ENCODE data around the gene MBP. TPM values are rescaled to one million over a fixed set of nuclear protein-coding genes. Genes with fewer than 3 reads are reported as not detected.

Gene MBP
- total RNA-seq, 2 experiments from 2014 or later: 75.4 to 79.2 TPM

DNA sequence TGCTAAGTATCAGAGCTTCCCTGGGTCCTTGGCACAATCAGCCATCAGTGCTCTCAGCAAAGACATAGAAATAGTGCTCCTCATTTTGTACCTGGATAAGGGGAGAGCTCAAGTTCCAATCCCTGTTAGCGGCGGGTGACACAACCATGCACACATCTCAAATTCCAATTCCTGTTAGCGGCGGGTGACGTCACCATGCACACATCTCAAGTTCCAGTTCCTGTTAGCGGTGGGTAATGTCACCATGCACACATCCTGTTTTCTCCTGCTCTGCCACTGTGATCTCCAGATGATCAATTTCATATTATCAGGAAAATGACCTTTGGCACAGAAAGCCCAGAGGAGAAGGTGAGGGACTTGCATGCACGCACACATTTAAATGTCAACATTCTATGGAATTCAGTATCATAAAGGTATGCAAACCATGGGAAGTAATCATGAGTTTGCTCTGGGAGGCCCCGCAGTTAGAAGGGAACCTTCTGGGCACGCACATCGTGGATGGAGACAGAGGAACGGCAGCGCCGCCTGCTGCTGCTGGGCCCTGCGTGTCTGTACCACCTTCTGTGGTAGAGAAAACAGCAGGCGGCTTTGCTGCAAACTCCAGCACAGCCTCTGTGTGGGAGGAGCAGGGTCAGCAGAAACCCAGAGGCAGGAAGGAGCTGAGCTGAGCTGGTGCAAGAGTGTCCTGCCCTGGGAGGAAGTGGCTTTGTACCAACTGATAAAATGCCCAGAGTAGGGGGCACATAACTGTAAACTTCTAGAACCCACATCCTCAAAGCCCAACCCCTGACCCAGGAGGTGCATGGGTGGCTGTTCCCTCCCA lies 77.8 kb downstream of the MBP start:
- peaks cover 69% of the 10 kb centered on the region for H3K4me1 Mint-ChIP-seq (ENCODE audit: low read depth)
- DNase-seq: peak; percentile 64 to 93 (median 78)
- no peaks in the 10 kb centered on the region for H3K9me3 ChIP-seq (ENCODE audit: control insufficient read depth in 1 of 2, insufficient read depth in 1 of 2, low read length in 2 of 2)
- peak overlapping the region; percentile 89 for H3K27ac Mint-ChIP-seq
- ATAC-seq (ENCODE audit: poor library complexity): peak; percentile 79
- peaks cover 81% of the 10 kb centered on the region for H3K4me1 ChIP-seq (ENCODE audit: insufficient read depth, low read length)
- H3K27ac ChIP-seq (ENCODE audit: low read depth in 1 of 2, low read length in 2 of 2): peak overlapping the region; percentile 90 to 92
- POLR2A ChIA-PET: interaction anchor here (0.5 to 4.2 kb wide), 24 partner anchors 8 to 333 kb away, joined by 3 to 24 read pairs (median 4); partner anchors contain the start of gene MBP
- H3K27me3 Mint-ChIP-seq: no peaks in the 10 kb centered on the region
- TF ChIP-seq, protein P1, sequence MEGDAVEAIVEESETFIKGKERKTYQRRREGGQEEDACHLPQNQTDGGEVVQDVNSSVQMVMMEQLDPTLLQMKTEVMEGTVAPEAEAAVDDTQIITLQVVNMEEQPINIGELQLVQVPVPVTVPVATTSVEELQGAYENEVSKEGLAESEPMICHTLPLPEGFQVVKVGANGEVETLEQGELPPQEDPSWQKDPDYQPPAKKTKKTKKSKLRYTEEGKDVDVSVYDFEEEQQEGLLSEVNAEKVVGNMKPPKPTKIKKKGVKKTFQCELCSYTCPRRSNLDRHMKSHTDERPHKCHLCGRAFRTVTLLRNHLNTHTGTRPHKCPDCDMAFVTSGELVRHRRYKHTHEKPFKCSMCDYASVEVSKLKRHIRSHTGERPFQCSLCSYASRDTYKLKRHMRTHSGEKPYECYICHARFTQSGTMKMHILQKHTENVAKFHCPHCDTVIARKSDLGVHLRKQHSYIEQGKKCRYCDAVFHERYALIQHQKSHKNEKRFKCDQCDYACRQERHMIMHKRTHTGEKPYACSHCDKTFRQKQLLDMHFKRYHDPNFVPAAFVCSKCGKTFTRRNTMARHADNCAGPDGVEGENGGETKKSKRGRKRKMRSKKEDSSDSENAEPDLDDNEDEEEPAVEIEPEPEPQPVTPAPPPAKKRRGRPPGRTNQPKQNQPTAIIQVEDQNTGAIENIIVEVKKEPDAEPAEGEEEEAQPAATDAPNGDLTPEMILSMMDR (IDR thresholded peaks at IDR 0.05): peak; percentile 79
- peaks cover 14% of the 10 kb centered on the region for H3K36me3 ChIP-seq (ENCODE audit: insufficient read depth, low read length)
- intact Hi-C loops (cut with DNase I, micrococcal nuclease): loop anchor here (1.0 to 10.0 kb wide), 6 partner anchors 8 to 230 kb away; partner anchors contain the start of gene ZNF236 (in 1 of the 2)
- peak overlapping the region; percentile 47 for H3K4me3 ChIP-seq (ENCODE audit: low read length)
- H3K9me3 Mint-ChIP-seq: no peaks in the 10 kb centered on the region
- H3K27me3 ChIP-seq (ENCODE audit: control insufficient read depth in 1 of 2, insufficient read depth in 2 of 2, low read length in 2 of 2): no peaks in the 10 kb centered on the region
- H3K4me3 Mint-ChIP-seq: peak overlapping the region; percentile 61
- H3K36me3 Mint-ChIP-seq (ENCODE audit: low read depth): peaks cover 9% of the 10 kb centered on the region
- CTCF ChIA-PET: interaction anchor here (0.6 to 3.5 kb wide), 10 partner anchors 8 to 92 kb away, joined by 3 to 15 read pairs (median 4); no protein-coding TSS in a partner anchor

DNA sequence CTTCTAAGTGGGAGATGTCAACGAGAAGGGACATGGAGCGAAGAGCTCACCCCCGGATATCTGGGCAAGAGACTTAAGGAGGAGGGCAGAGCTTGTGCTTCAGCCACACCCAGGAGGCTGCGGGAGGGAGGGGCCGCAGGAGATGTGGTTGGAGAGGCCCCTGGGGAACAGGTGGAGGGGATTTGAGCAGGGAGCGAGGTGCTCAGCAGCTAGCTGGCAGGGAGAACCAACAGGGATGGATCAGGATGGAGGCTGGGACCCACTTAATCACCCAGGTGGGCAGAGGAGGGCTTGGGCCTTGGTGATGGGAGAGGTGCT lies 78.3 kb downstream of the MBP start:
- TF ChIP-seq, protein P1 (IDR thresholded peaks at IDR 0.05): no peak
- no peaks in the 10 kb centered on the region for H3K27me3 ChIP-seq (ENCODE audit: control insufficient read depth in 1 of 2, insufficient read depth in 2 of 2, low read length in 2 of 2)
- Mint-ChIP-seq H3K27ac (peak overlapping the region; percentile 89), H3K4me1 (ENCODE audit: low read depth) (peaks cover 65% of the 10 kb centered on the region), H3K4me3 (peak overlapping the region; percentile 61), H3K9me3 (no peaks in the 10 kb centered on the region), H3K36me3 (ENCODE audit: low read depth) (peaks cover 5% of the 10 kb centered on the region), H3K27me3 (no peaks in the 10 kb centered on the region)
- ChIA-PET CTCF (interaction anchor here (0.6 to 3.5 kb wide), 7 partner anchors 8 to 92 kb away, joined by 3 to 15 read pairs (median 3); no protein-coding TSS in a partner anchor), POLR2A (interaction anchor here (0.6 to 4.2 kb wide), 15 partner anchors 8 to 155 kb away, joined by 3 to 24 read pairs (median 6); partner anchors contain the start of gene MBP)
- DNase-seq (peak in 7 of 14 experiments; percentile 18 to 58 (median 42)), ATAC-seq (ENCODE audit: poor library complexity) (peak; percentile 24)
- peaks cover 77% of the 10 kb centered on the region for H3K4me1 ChIP-seq (ENCODE audit: insufficient read depth, low read length)
- H3K4me3 ChIP-seq (ENCODE audit: low read length): peak overlapping the region; percentile 47
- peaks cover 14% of the 10 kb centered on the region for H3K36me3 ChIP-seq (ENCODE audit: insufficient read depth, low read length)
- H3K27ac ChIP-seq (ENCODE audit: low read depth in 1 of 2, low read length in 2 of 2): peak overlapping the region; percentile 90 to 92
- intact Hi-C loops (cut with DNase I, micrococcal nuclease): loop anchor here (1.0 to 10.0 kb wide), 3 partner anchors 15 to 229 kb away; partner anchors contain the start of gene ZNF236 (in 1 of the 2)
- H3K9me3 ChIP-seq (ENCODE audit: control insufficient read depth in 1 of 2, insufficient read depth in 1 of 2, low read length in 2 of 2): no peaks in the 10 kb centered on the region

DNA sequence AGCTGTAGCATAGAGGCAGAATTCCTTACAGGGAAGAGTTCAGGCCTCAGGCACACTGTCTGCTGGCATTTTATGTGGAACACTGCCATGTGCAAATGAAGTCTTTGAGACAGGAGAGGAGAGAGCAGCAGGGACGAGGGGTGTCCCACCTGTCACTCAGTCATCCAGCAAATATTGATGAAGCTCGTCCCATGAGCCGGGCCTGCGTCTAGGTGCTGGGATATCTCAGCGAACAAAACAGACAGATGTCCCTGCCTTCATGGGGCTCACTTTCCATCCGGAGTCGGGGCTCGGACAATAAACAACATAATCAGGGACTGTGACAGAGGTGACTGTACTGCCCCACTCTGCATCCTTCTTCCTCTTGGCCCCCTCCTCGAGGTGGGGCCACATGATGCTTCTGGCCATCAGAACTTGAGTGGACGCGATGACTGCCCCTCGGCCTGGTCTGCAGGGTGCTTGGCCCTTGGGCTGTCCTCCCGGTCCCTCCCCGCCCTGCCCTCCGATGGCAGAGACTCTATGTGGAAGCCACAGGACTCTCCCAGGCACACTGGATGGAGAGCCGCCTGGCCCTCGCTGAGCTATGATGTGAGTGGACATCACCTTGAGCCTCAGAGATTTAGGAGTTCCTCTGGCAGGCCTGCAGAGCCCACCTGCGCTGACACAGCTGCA lies 78.8 kb downstream of the MBP start:
- H3K27me3 ChIP-seq (ENCODE audit: control insufficient read depth in 1 of 2, insufficient read depth in 2 of 2, low read length in 2 of 2): no peaks in the 10 kb centered on the region
- ChIA-PET CTCF (interaction anchor here (0.6 to 3.5 kb wide), 7 partner anchors 9 to 93 kb away, joined by 3 to 15 read pairs (median 3); no protein-coding TSS in a partner anchor), POLR2A (interaction anchor here (0.6 to 4.2 kb wide), 16 partner anchors 9 to 156 kb away, joined by 3 to 24 read pairs (median 5); partner anchors contain the start of gene MBP)
- peaks cover 14% of the 10 kb centered on the region for H3K36me3 ChIP-seq (ENCODE audit: insufficient read depth, low read length)
- Mint-ChIP-seq H3K36me3 (ENCODE audit: low read depth) (peaks cover 5% of the 10 kb centered on the region), H3K4me1 (ENCODE audit: low read depth) (peaks cover 61% of the 10 kb centered on the region), H3K27me3 (no peaks in the 10 kb centered on the region), H3K4me3 (peak overlapping the region; percentile 61), H3K27ac (peak overlapping the region; percentile 89), H3K9me3 (no peaks in the 10 kb centered on the region)
- peaks cover 74% of the 10 kb centered on the region for H3K4me1 ChIP-seq (ENCODE audit: insufficient read depth, low read length)
- H3K27ac ChIP-seq (ENCODE audit: low read depth in 1 of 2, low read length in 2 of 2): peak overlapping the region; percentile 90 to 92
- TF ChIP-seq, protein P1 (IDR thresholded peaks at IDR 0.05): no peak
- H3K4me3 ChIP-seq (ENCODE audit: low read length): peak overlapping the region; percentile 47
- ATAC-seq (ENCODE audit: poor library complexity) (no peak), DNase-seq (no peak)
- H3K9me3 ChIP-seq (ENCODE audit: control insufficient read depth in 1 of 2, insufficient read depth in 1 of 2, low read length in 2 of 2): no peaks in the 10 kb centered on the region
- intact Hi-C loops (cut with DNase I, micrococcal nuclease): loop anchor here (1.0 to 10.0 kb wide), 3 partner anchors 15 to 229 kb away; partner anchors contain the start of gene ZNF236 (in 1 of the 2)
